ENCODE data around the gene NUPR1. TPM values are rescaled to one million over a fixed set of nuclear protein-coding genes. Genes with fewer than 3 reads are reported as not detected.

NUPR1 gene
- polyA plus RNA-seq, 1 of the 3 experiments (the other 2 are of a cell fraction), result 0.61 TPM

GRCh38 chr16:28572696-28573510 is 34.1 kb upstream of the NUPR1 start:
- no peak overlapping the region for H3K4me2 ChIP-seq
- POLR2A ChIA-PET, result no interaction called here
- TF ChIP-seq EP300 (IDR thresholded peaks at IDR 0.05; ENCODE audit: borderline replicate concordance in 1 of 2, low read depth in 1 of 2, low read length in 1 of 2) (no peak), GABPA (IDR thresholded peaks at IDR 0.05; ENCODE audit: low read depth) (no peak), SMC3 (IDR thresholded peaks at IDR 0.05; ENCODE audit: low read depth, low read length) (no peak), SIN3A (IDR thresholded peaks at IDR 0.05; ENCODE audit: borderline replicate concordance, low read depth, low read length) (no peak), USF1 (IDR thresholded peaks at IDR 0.05; ENCODE audit: borderline replicate concordance, low read depth) (no peak), GATA2 (CRISPR knock-in tag; IDR thresholded peaks at IDR 0.05) (no peak), JUND (IDR thresholded peaks at IDR 0.05) (no peak), RFX5 (IDR thresholded peaks at IDR 0.05; ENCODE audit: low read length) (no peak), FOXM1 (IDR thresholded peaks at IDR 0.05; ENCODE audit: low read depth) (no peak), CTCF (IDR thresholded peaks at IDR 0.05) (no peak), ZBTB33 (IDR thresholded peaks at IDR 0.05; ENCODE audit: borderline replicate concordance, low read depth) (no peak), TCF12 (IDR thresholded peaks at IDR 0.05) (no peak), MEF2A (IDR thresholded peaks at IDR 0.05; ENCODE audit: borderline replicate concordance, low read depth) (no peak), REST (IDR thresholded peaks at IDR 0.05; ENCODE audit: low read depth, low read length) (no peak), EZH2phosphoT487 (IDR thresholded peaks at IDR 0.05; ENCODE audit: borderline replicate concordance, low read depth) (no peak), NRF1 (IDR thresholded peaks at IDR 0.05; ENCODE audit: low read depth, low read length) (no peak), USF2 (IDR thresholded peaks at IDR 0.05; ENCODE audit: borderline replicate concordance, low read depth, low read length) (no peak), CHD2 (IDR thresholded peaks at IDR 0.05; ENCODE audit: low read length, partially characterized antibody) (no peak), NFIC (IDR thresholded peaks at IDR 0.05; ENCODE audit: borderline replicate concordance) (no peak)
- no peaks in the 10 kb centered on the region for H3F3A ChIP-seq (replicated peaks; ENCODE audit: insufficient read depth)
- no peaks in the 10 kb centered on the region for H3K9me2 ChIP-seq
- no peaks in the 10 kb centered on the region for H3K36me3 ChIP-seq (replicated peaks in 1 of 2; ENCODE audit: control insufficient read depth in 1 of 2, insufficient read depth in 2 of 2, low read length in 1 of 2)
- H3K79me2 ChIP-seq (ENCODE audit: insufficient read depth), result 0 out of 2 replicates have a peak, but pooled peaks cover 2% of the 10 kb centered on the region
- no peak overlapping the region for H2AFZ ChIP-seq (ENCODE audit: low read depth)
- no peak for DNase-seq
- no peak overlapping the region for H3K4me3 ChIP-seq (ENCODE audit: low read depth in 2 of 2, low read length in 1 of 2)
- H4K20me1 ChIP-seq (ENCODE audit: insufficient read depth), result no peaks in the 10 kb centered on the region
- no peak overlapping the region for H3K9ac ChIP-seq
- H3K4me1 ChIP-seq (ENCODE audit: control insufficient read depth in 1 of 2, insufficient read depth in 2 of 2, low read depth in 1 of 2, low read length in 1 of 2), result peaks cover 0 to 8% of the 10 kb centered on the region in 2 experiments; a peak in 1 of 4 replicates
- H3K9me3 ChIP-seq, result no peaks in the 10 kb centered on the region
- no peaks in the 10 kb centered on the region for H3K27me3 ChIP-seq (ENCODE audit: insufficient read depth)
- WGBS (ENCODE audit: low lambda C conversion rate), result 93% methylated on average over 15 of the region's 15 CpGs
- no peak overlapping the region for H3K27ac ChIP-seq (ENCODE audit: low read depth in 2 of 2, low read length in 1 of 2)
- CTCF ChIA-PET, result interaction anchor here (1.1 to 1.4 kb wide), 2 partner anchors 13 to 295 kb away, joined by 3 read pairs; no protein-coding TSS in a partner anchor

Data from SK-N-SH (cell line).